ENCODE data around the gene KSR2.

DNA sequence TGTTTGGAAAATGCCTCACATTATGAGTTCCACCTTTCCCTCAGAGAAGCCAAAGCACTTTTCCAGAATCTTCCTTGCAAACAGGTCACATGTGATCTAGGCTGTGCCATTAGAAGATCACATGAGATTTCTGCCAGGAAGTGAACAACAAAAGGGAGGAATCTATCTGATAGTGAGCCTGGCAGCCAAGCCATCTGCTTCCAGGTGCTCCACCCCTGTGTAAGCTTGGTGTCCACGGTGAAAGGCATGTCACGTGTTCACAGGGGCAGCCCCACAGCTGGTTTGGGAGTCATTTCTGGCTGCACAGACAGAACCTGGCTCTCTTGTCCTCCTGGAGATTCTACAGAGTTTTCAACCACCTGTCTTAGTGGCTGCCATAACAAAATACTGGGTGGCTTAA lies 3.5 kb upstream of the KSR2 start:
- TF ChIP-seq CTCF (IDR thresholded peaks at IDR 0.05 in 2 of 3, conservative IDR thresholded peaks at IDR 0.05 in 1 of 3; ENCODE audit: control insufficient read depth in 2 of 3, extremely low read depth in 1 of 3, insufficient read depth in 1 of 3, low read depth in 3 of 3, low read length in 3 of 3), result no peak
- TF ChIP-seq CHD1 (IDR thresholded peaks at IDR 0.05; ENCODE audit: low read depth, low read length), result no peak
- TF ChIP-seq, protein P1, sequence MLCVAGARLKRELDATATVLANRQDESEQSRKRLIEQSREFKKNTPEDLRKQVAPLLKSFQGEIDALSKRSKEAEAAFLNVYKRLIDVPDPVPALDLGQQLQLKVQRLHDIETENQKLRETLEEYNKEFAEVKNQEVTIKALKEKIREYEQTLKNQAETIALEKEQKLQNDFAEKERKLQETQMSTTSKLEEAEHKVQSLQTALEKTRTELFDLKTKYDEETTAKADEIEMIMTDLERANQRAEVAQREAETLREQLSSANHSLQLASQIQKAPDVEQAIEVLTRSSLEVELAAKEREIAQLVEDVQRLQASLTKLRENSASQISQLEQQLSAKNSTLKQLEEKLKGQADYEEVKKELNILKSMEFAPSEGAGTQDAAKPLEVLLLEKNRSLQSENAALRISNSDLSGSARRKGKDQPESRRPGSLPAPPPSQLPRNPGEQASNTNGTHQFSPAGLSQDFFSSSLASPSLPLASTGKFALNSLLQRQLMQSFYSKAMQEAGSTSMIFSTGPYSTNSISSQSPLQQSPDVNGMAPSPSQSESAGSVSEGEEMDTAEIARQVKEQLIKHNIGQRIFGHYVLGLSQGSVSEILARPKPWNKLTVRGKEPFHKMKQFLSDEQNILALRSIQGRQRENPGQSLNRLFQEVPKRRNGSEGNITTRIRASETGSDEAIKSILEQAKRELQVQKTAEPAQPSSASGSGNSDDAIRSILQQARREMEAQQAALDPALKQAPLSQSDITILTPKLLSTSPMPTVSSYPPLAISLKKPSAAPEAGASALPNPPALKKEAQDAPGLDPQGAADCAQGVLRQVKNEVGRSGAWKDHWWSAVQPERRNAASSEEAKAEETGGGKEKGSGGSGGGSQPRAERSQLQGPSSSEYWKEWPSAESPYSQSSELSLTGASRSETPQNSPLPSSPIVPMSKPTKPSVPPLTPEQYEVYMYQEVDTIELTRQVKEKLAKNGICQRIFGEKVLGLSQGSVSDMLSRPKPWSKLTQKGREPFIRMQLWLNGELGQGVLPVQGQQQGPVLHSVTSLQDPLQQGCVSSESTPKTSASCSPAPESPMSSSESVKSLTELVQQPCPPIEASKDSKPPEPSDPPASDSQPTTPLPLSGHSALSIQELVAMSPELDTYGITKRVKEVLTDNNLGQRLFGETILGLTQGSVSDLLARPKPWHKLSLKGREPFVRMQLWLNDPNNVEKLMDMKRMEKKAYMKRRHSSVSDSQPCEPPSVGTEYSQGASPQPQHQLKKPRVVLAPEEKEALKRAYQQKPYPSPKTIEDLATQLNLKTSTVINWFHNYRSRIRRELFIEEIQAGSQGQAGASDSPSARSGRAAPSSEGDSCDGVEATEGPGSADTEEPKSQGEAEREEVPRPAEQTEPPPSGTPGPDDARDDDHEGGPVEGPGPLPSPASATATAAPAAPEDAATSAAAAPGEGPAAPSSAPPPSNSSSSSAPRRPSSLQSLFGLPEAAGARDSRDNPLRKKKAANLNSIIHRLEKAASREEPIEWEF (IDR thresholded peaks at IDR 0.05; ENCODE audit: insufficient replicate concordance, low read depth, low read length), result no peak
- no peak for TF ChIP-seq POLR2A (IDR thresholded peaks at IDR 0.05; ENCODE audit: low read depth, low read length)
- no peak for TF ChIP-seq SPI1 (IDR thresholded peaks at IDR 0.05; ENCODE audit: borderline replicate concordance, insufficient read depth, low read depth, low read length)

Measured in GM12878 (cell line).